ENCODE data around the gene SLAMF8. TPM values are rescaled to one million over a fixed set of nuclear protein-coding genes. Genes with fewer than 3 reads are reported as not detected.

SLAMF8 gene
- total RNA-seq, 2 donors from 2014 or later: 1.5 to 1.9 TPM

DNA sequence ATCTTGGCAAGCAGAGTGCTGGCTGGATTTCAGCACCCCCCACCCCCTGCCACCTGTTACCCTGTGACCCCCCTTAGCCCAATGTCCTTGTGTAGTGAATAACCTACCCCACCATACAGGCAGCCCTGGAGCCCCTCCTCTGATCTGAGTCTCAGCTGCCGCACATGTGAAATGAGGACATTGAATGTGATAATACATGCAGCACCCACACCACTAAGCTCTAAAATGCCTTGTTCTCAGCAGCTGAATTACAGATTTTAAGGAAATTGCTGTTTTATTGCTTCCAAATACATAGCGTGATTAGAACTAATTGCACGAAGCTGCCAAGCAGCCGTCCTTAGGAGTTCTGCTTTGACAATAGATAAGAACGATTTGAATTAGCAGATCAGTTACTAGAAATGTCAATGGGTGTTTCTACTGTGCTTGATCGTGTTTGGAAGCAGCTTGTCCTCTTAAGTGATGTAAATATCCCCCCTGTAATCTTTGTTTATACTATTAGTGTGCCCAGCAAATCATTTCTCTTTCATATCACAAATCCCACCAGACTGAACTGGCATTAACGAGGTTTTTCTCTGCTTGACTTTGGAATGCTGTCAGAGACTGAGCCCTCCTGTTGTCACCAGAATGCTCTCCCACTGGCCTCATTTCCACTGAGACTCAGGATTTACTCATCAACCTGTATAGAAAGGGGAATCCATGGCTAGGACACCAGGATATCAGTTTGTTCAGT is 4.9 kb downstream of the SLAMF8 start:
- Histone ChIP-seq H3K27me3 (no peaks in the 10 kb centered on the region), H3K27ac (no peak overlapping the region), H3K9me3 (no peaks in the 10 kb centered on the region), H3K9ac (ENCODE audit: low read depth in 2 of 2, low read length in 2 of 2) (no peak overlapping the region), H3K4me1 (no peaks in the 10 kb centered on the region), H3K36me3 (no peaks in the 10 kb centered on the region), H3K4me3 (no peak overlapping the region)
- DNase-seq: no peak
- TF ChIP-seq, protein P1, sequence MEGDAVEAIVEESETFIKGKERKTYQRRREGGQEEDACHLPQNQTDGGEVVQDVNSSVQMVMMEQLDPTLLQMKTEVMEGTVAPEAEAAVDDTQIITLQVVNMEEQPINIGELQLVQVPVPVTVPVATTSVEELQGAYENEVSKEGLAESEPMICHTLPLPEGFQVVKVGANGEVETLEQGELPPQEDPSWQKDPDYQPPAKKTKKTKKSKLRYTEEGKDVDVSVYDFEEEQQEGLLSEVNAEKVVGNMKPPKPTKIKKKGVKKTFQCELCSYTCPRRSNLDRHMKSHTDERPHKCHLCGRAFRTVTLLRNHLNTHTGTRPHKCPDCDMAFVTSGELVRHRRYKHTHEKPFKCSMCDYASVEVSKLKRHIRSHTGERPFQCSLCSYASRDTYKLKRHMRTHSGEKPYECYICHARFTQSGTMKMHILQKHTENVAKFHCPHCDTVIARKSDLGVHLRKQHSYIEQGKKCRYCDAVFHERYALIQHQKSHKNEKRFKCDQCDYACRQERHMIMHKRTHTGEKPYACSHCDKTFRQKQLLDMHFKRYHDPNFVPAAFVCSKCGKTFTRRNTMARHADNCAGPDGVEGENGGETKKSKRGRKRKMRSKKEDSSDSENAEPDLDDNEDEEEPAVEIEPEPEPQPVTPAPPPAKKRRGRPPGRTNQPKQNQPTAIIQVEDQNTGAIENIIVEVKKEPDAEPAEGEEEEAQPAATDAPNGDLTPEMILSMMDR (IDR thresholded peaks at IDR 0.05): no peak
- intact Hi-C loops (cut with DNase I): no loop called here

DNA sequence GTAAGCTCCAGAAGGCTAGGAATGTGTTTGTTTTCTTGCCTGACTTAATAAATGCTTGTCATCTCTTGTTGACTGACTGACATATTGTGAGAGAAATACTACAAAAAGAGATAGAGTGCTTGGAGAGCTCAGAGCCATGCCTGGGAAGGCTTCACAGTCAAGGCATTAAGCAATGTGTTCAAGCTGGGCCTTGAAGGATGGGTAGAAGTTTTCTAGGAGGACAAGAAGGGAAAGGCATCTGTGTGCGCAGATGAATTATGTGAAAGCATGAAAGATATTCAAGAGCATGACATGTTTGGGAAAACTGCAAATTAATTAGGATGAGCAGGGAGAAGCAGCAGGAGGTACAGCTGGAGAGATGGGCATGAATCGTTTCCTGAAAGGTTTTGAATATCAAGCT is 5.6 kb downstream of the SLAMF8 start:
- TF ChIP-seq, protein P1 (IDR thresholded peaks at IDR 0.05): no peak
- intact Hi-C loops (cut with DNase I): no loop called here
- H3K27ac ChIP-seq: no peak overlapping the region
- no peak for DNase-seq
- no peaks in the 10 kb centered on the region for H3K9me3 ChIP-seq
- no peak overlapping the region for H3K4me3 ChIP-seq
- no peaks in the 10 kb centered on the region for H3K36me3 ChIP-seq
- no peaks in the 10 kb centered on the region for H3K4me1 ChIP-seq
- H3K27me3 ChIP-seq: no peaks in the 10 kb centered on the region
- H3K9ac ChIP-seq (ENCODE audit: low read depth in 2 of 2, low read length in 2 of 2): no peak overlapping the region

DNA sequence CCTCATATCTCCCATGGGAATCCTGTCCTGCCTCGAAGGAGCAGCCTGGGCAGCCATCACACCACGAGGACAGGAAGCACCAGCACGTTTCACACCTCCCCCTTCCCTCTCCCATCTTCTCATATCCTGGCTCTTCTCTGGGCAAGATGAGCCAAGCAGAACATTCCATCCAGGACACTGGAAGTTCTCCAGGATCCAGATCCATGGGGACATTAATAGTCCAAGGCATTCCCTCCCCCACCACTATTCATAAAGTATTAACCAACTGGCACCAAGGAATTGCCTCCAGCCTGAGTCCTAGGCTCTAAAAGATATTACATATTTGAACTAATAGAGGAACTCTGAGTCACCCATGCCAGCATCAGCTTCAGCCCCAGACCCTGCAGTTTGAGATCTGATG is 8.7 kb downstream of the SLAMF8 start:
- Histone ChIP-seq H3K9me3 (no peaks in the 10 kb centered on the region), H3K27ac (no peak overlapping the region), H3K4me3 (no peak overlapping the region), H3K27me3 (no peaks in the 10 kb centered on the region), H3K36me3 (no peaks in the 10 kb centered on the region), H3K4me1 (no peaks in the 10 kb centered on the region), H3K9ac (ENCODE audit: low read depth in 2 of 2, low read length in 2 of 2) (no peak overlapping the region)
- intact Hi-C loops (cut with DNase I): no loop called here
- TF ChIP-seq, protein P1 (IDR thresholded peaks at IDR 0.05): no peak
- DNase-seq: no peak

DNA sequence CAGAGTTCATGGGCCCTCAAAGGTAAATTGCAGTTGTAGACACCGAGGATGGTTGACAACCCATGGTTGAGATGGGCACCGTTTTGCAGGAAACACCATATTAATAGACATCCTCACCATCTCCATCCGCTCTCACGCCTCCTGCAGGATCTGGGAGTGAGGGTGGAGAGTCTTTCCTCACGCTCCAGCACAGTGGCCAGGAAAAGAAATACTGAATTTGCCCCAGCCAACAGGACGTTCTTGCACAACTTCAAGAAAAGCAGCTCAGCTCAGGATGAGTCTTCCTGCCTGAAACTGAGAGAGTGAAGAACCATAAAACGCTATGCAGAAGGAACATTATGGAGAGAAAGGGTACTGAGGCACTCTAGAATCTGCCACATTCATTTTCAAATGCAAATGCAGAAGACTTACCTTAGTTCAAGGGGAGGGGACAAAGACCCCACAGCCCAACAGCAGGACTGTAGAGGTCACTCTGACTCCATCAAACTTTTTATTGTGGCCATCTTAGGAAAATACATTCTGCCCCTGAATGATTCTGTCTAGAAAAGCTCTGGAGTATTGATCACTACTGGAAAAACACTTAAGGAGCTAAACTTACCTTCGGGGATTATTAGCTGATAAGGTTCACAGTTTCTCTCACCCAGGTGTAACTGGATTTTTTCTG is 9.3 kb downstream of the SLAMF8 start:
- TF ChIP-seq, protein P1 (IDR thresholded peaks at IDR 0.05): no peak
- H3K9me3 ChIP-seq: no peaks in the 10 kb centered on the region
- no peak overlapping the region for H3K9ac ChIP-seq (ENCODE audit: low read depth in 2 of 2, low read length in 2 of 2)
- no peak overlapping the region for H3K27ac ChIP-seq
- no peak overlapping the region for H3K4me3 ChIP-seq
- no peaks in the 10 kb centered on the region for H3K4me1 ChIP-seq
- no peaks in the 10 kb centered on the region for H3K36me3 ChIP-seq
- DNase-seq: no peak
- intact Hi-C loops (cut with DNase I): no loop called here
- H3K27me3 ChIP-seq: no peaks in the 10 kb centered on the region

DNA sequence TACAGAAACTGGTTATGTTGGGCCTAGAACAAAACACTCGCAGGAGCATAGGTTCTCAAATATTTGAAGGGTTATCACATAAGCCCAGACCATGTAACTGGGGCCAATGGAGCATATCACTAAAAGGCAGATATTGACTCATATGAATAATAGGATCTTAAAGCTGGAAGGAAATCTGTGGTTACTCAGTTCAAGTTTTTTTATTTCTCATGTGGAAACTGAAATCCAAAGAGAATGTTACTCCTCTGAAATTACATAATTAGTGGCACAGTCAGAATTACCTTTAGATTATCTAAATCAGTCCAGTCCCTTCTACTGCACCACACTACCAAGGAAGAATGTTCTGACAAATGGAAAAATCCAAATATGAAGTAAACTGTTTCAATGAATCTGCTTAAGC is 12.0 kb downstream of the SLAMF8 start:
- no peak for DNase-seq
- intact Hi-C loops (cut with DNase I): no loop called here
- H3K9me3 ChIP-seq: no peaks in the 10 kb centered on the region
- no peaks in the 10 kb centered on the region for H3K4me1 ChIP-seq
- H3K4me3 ChIP-seq: no peak overlapping the region
- no peaks in the 10 kb centered on the region for H3K36me3 ChIP-seq
- no peak overlapping the region for H3K27ac ChIP-seq
- no peaks in the 10 kb centered on the region for H3K27me3 ChIP-seq
- H3K9ac ChIP-seq (ENCODE audit: low read depth in 2 of 2, low read length in 2 of 2): no peak overlapping the region
- TF ChIP-seq, protein P1 (IDR thresholded peaks at IDR 0.05): no peak
